ENCODE results near the gene COPS2.
"Not testable (repeated sequence)": the region's sequence is repeated elsewhere in the genome, so short reads cannot be mapped to it uniquely, and the experiment has no call there.

The COPS2 gene

DNA sequence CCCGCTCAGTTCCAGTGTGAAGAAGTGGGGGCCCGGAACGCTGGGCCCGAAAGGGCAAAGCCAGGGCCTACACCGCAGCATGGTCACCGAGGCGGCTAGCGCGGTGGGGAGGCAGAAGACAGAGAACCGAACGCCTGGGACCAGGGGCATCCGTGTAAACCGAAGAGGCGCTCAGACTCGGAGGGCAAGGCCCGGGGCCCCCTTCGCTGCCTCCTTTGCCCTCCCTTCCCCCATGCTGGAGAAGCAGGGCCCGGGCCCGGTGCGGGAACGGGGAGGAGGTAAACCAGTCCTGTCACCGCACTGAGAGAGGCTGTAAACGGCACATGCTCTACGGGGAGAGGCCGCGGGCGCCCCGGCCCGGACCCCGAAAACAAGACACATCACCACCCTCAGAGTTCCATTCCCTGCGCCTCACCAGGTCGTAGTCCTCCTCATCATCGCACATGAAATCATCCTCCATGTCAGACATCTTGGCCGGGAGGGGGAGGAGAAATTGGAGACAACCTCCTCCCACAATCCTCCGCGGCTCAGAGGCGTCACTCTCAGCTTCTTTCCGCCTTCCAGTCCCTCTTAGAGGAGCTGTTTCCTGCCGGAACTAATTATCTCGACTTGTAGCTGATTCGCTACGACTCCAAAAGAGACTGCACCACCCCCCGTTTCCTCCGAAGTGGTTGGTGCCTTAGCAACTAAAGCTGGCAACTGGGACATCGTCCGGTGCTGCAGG lies at the start of gene COPS2:
TSS of gene COPS2 (minus strand) at position 490 of the 724 bp plus-strand sequence. CDS start at position 469, 21 bp downstream.
- H3K4me3 Mint-ChIP-seq, result peak within 1 kb of the TSS; percentile 95
- peaks cover 17% of the 10 kb centered on the region for H3K36me3 Mint-ChIP-seq (ENCODE audit: insufficient read depth)
- H3K27ac Mint-ChIP-seq (ENCODE audit: low read depth), result peak within 1 kb of the TSS; percentile 93
- H3K27me3 Mint-ChIP-seq, result no peaks in the 10 kb centered on the region
- H3K9me3 Mint-ChIP-seq, result no peaks in the 10 kb centered on the region
- peak; percentile 89 to 95 for DNase-seq (ENCODE audit: low spot score in 2 of 2)
- ATAC-seq (replicated peaks; ENCODE audit: extremely low read depth, poor library complexity, severe bottlenecking), result peak; percentile 96
- H3K4me1 Mint-ChIP-seq, result peaks cover 50% of the 10 kb centered on the region

DNA sequence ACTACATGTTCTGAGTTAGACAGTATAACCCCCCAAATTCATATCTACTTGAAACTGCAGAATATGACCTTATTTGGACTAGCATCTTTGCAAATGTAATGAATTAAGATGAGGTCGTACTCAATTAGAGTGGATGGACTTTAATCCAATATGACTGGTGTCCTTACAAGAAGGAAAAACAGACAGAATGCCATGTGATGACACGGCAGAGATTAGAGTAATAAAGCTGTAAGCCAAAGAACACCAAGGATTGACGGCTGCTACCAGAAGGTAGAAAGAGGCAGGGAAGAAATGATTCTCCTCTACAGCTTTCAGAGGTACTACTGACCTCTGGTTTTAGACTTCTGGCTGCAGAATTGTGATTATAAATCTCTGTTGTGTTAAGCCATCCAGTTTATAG lies 44.9 kb upstream of the COPS2 start:
- DNase-seq (ENCODE audit: low spot score in 2 of 2) (no peak), ATAC-seq (replicated peaks; ENCODE audit: extremely low read depth, poor library complexity, severe bottlenecking) (no peak)
- H3K36me3 Mint-ChIP-seq (ENCODE audit: insufficient read depth), result peaks cover 14% of the 10 kb centered on the region
- no peak overlapping the region for H3K27ac Mint-ChIP-seq (ENCODE audit: low read depth)
- peaks cover 7% of the 10 kb centered on the region for H3K9me3 Mint-ChIP-seq
- H3K4me1 Mint-ChIP-seq, result peaks cover 30% of the 10 kb centered on the region
- no peak overlapping the region for H3K4me3 Mint-ChIP-seq
- no peaks in the 10 kb centered on the region for H3K27me3 Mint-ChIP-seq

DNA sequence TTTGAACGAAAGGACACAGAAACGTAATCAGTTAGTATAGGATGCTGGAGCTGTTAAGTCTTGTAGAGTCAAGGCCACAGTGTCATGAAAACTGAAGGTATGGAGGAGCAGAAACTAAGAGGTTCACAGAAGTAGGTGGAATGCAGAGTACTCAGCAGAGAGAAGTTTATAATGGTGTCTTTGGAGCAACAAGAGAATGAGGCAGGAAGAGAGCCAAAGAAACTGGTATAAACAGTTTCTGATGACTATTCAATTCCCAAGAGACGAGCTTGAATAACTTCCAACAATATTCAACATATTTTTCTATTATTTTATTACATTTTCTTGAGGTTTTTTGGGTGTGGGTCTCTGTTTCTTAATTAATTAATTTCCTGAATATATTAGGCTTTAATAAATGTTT lies 44.3 kb upstream of the COPS2 start:
- H3K9me3 Mint-ChIP-seq, result peaks cover 1% of the 10 kb centered on the region
- no peak overlapping the region for H3K4me3 Mint-ChIP-seq
- no peak overlapping the region for H3K27ac Mint-ChIP-seq (ENCODE audit: low read depth)
- DNase-seq (ENCODE audit: low spot score in 2 of 2) (no peak), ATAC-seq (replicated peaks; ENCODE audit: extremely low read depth, poor library complexity, severe bottlenecking) (no peak)
- peaks cover 12% of the 10 kb centered on the region for H3K36me3 Mint-ChIP-seq (ENCODE audit: insufficient read depth)
- no peaks in the 10 kb centered on the region for H3K27me3 Mint-ChIP-seq
- peaks cover 29% of the 10 kb centered on the region for H3K4me1 Mint-ChIP-seq

DNA sequence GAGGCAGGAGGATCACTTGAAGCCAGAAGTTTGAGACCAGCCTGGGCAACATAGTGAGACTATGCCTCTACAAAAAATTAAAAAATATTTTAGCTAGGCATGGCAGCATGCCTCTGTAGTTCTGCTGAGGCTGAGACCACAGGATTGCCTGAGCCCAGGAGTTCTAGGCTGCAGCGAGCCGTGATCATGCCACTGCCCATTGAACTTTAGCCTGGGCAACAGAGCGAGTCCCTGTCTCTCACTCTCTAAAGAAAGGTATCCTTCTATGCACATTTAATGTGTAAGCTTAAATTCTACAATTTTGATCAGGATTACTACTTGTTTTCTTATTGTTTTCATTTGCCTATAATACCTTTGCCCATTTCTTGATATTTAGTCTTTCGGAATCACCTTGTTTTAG lies 41.5 kb upstream of the COPS2 start:
- H3K9me3 Mint-ChIP-seq, result no peaks in the 10 kb centered on the region
- H3K27me3 Mint-ChIP-seq, result no peaks in the 10 kb centered on the region
- no peak overlapping the region for H3K27ac Mint-ChIP-seq (ENCODE audit: low read depth)
- peaks cover 23% of the 10 kb centered on the region for H3K4me1 Mint-ChIP-seq
- no peak for DNase-seq (ENCODE audit: low spot score in 2 of 2)
- H3K36me3 Mint-ChIP-seq (ENCODE audit: insufficient read depth), result peaks cover 8% of the 10 kb centered on the region
- no peak for ATAC-seq (replicated peaks; ENCODE audit: extremely low read depth, poor library complexity, severe bottlenecking)
- no peak overlapping the region for H3K4me3 Mint-ChIP-seq

DNA sequence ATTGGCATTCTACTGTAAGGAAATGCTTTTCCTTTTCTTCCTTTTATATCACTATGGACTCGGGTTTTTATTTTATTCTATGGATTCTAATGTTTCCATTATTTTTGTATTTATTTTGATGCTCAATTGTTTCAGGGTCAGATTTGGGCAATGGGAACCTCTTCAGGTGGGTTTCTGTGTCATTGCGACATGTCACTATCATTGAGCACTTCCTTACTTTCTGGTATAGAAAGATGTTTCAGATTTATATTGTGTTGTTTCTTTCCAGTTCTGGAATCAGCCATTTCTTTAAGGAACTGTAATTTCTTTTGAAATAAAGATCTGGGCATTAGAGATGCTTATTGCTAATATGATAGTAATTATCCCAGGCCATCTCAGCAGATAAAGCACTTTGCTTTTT lies 36.5 kb upstream of the COPS2 start:
- H3K27me3 Mint-ChIP-seq, result no peaks in the 10 kb centered on the region
- peaks cover 37% of the 10 kb centered on the region for H3K4me1 Mint-ChIP-seq
- peaks cover 2% of the 10 kb centered on the region for H3K36me3 Mint-ChIP-seq (ENCODE audit: insufficient read depth)
- H3K9me3 Mint-ChIP-seq, result no peaks in the 10 kb centered on the region
- H3K4me3 Mint-ChIP-seq, result no peak overlapping the region
- DNase-seq (ENCODE audit: low spot score in 2 of 2) (no peak), ATAC-seq (replicated peaks; ENCODE audit: extremely low read depth, poor library complexity, severe bottlenecking) (no peak)
- peak overlapping the region; percentile 41 for H3K27ac Mint-ChIP-seq (ENCODE audit: low read depth)

DNA sequence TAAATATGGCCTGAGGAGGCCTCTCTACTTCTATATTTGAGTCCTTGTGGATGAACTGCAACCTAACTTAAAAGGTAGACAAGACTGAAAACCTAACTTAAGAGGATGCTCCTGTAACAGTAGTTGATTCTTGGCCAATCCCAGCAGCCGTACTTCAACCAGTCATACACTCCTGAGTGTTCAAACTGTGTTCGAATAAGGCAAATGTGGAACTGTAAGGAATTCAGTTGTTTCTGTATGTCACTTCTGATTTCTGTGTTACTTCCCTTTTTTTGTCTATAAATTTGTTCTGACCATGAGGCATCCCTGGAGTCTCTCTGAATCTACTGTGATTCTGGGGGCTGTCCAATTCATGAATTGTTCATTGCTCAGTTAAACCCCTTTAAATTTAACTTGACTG lies 35.2 kb upstream of the COPS2 start:
- H3K27me3 Mint-ChIP-seq, result no peaks in the 10 kb centered on the region
- H3K4me3 Mint-ChIP-seq, result no peak overlapping the region
- H3K36me3 Mint-ChIP-seq (ENCODE audit: insufficient read depth), result peaks cover 2% of the 10 kb centered on the region
- peaks cover 39% of the 10 kb centered on the region for H3K4me1 Mint-ChIP-seq
- ATAC-seq (replicated peaks; ENCODE audit: extremely low read depth, poor library complexity, severe bottlenecking) (no peak), DNase-seq (ENCODE audit: low spot score in 2 of 2) (no peak)
- no peak overlapping the region for H3K27ac Mint-ChIP-seq (ENCODE audit: low read depth)
- no peaks in the 10 kb centered on the region for H3K9me3 Mint-ChIP-seq

DNA sequence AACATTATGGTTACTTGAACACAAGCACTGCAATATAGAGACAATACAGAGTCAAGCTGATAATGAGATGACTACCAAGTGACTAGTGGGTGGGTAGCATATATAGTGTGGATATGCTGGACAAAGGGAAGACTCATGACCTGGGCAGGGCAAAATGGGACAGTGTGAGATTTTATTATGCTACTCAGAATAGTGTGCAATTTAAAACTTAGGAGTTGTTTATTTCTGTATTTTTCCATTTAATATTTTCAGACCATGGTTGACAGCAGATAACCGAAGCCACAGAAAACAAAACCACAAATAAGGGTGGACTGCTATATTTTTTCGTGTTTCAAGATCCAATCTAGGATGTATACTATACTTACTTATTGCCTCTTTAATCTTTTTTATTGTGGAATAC lies 34.2 kb upstream of the COPS2 start:
- Mint-ChIP-seq H3K27me3 (no peaks in the 10 kb centered on the region), H3K36me3 (ENCODE audit: insufficient read depth) (no peaks in the 10 kb centered on the region), H3K27ac (ENCODE audit: low read depth) (no peak overlapping the region), H3K4me1 (peaks cover 45% of the 10 kb centered on the region), H3K9me3 (no peaks in the 10 kb centered on the region), H3K4me3 (no peak overlapping the region)
- DNase-seq (ENCODE audit: low spot score in 2 of 2) (no peak), ATAC-seq (replicated peaks; ENCODE audit: extremely low read depth, poor library complexity, severe bottlenecking) (no peak)

DNA sequence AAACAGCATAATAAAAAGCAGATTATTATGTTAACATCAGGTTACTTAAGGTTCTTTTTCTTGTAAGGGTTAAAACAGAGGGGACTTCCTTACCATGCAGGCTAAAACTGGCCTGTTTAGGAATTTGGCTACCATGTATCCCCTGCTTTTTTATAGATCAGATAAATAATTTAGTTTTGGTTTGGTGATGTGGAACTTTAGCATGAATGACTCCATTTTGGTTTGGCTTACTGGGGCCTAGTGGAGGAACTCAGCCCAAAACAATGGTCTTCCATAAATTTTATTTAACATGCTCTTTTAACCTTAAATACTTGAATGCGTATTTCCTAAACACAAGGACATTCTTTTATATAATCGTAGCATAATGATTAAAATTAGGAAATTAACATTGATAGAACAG lies 33.5 kb upstream of the COPS2 start:
- H3K27me3 Mint-ChIP-seq, result no peaks in the 10 kb centered on the region
- peaks cover 2% of the 10 kb centered on the region for H3K36me3 Mint-ChIP-seq (ENCODE audit: insufficient read depth)
- no peaks in the 10 kb centered on the region for H3K9me3 Mint-ChIP-seq
- no peak overlapping the region for H3K4me3 Mint-ChIP-seq
- no peak for ATAC-seq (replicated peaks; ENCODE audit: extremely low read depth, poor library complexity, severe bottlenecking)
- H3K4me1 Mint-ChIP-seq, result peaks cover 52% of the 10 kb centered on the region
- DNase-seq (ENCODE audit: low spot score in 2 of 2), result no peak
- no peak overlapping the region for H3K27ac Mint-ChIP-seq (ENCODE audit: low read depth)

DNA sequence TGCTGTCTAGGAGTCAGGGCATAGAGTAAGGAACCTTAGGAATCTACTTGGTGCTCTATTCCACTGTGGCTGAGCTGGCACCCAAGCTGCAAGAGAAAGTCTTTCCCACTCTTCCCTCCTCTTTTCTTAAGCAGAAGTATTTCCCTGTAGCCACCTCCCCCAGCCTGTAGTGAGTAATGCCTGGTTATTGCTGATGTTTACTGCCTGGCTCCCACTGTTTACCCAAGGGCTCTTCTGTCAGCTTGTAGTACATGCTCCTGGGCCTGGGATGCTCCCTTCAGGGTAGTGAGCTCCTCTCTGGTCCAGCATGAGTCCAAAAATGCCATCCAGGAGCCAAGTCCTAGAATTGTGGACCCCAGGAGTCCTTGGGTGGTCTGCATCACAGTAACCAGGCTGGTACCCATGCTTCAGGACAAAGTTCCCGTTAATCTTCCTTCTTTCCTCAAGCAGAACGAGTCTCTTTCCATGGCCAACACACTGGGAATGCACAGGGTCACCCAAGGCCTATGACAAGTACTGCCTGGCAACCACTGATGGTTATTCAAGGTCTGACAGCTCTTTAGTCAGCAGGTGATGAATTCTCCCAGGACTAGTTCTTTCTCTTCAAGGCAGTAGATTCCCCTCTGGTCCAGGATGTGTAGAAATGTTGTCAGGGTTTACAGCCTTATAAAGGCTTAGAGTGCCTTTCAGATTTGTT lies 32.3 kb upstream of the COPS2 start:
- ATAC-seq (replicated peaks; ENCODE audit: extremely low read depth, poor library complexity, severe bottlenecking), result no peak
- Mint-ChIP-seq H3K27me3 (no peaks in the 10 kb centered on the region), H3K27ac (ENCODE audit: low read depth) (no peak overlapping the region), H3K4me3 (no peak overlapping the region), H3K4me1 (peaks cover 54% of the 10 kb centered on the region), H3K36me3 (ENCODE audit: insufficient read depth) (peaks cover 2% of the 10 kb centered on the region), H3K9me3 (no peaks in the 10 kb centered on the region)
- DNase-seq (ENCODE audit: low spot score in 2 of 2), result no peak

DNA sequence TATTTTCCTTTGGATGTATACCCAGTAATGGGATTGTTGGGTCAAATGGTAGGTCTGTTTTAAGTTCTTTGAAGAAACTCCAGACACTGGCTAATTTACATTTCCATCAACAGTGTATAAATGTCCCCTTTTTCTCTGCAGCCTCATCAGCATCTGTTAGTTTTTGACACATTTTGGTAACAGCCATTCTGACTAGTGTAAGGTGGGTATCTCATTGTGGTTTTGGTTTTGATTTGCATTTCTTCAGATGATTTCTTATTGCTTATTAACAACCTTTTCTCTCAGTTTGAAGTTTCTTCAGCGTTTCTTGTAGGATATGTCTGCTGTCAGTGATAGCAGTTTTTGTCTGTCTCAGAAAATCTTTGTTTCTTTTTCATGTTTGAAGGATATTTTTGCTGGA lies 30.1 kb upstream of the COPS2 start:
- Mint-ChIP-seq H3K9me3 (no peaks in the 10 kb centered on the region), H3K36me3 (ENCODE audit: insufficient read depth) (peaks cover 2% of the 10 kb centered on the region), H3K27ac (ENCODE audit: low read depth) (peak overlapping the region; percentile 84), H3K4me3 (no peak overlapping the region), H3K27me3 (no peaks in the 10 kb centered on the region), H3K4me1 (peaks cover 48% of the 10 kb centered on the region)
- ATAC-seq (replicated peaks; ENCODE audit: extremely low read depth, poor library complexity, severe bottlenecking) (no peak), DNase-seq (ENCODE audit: low spot score in 2 of 2) (no peak)

DNA sequence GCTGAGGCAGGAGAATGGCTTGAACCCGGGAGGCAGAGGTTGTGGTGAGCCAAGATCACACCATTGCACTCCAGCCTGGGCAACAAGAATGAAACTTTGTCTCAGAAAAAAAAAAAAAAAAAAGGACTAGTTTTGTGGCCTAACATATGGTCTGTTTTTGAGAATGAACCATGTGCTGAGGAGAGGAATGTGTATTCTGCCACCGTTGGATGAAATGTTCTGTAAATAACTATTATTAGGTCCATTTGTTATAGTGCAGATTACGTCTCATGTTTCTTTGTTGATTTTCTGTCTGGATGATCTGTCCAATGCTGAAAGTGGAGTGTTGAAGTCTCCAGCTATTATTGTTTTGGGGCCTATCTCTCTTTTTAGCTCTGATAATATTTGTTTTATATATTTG lies 28.3 kb upstream of the COPS2 start:
- H3K4me1 Mint-ChIP-seq, result peaks cover 51% of the 10 kb centered on the region
- DNase-seq (ENCODE audit: low spot score in 2 of 2); ATAC-seq (replicated peaks; ENCODE audit: extremely low read depth, poor library complexity, severe bottlenecking); H3K9me3 Mint-ChIP-seq; H3K27ac Mint-ChIP-seq (ENCODE audit: low read depth); H3K36me3 Mint-ChIP-seq (ENCODE audit: insufficient read depth); H3K27me3 Mint-ChIP-seq; H3K4me3 Mint-ChIP-seq: not testable (repeated sequence)

DNA sequence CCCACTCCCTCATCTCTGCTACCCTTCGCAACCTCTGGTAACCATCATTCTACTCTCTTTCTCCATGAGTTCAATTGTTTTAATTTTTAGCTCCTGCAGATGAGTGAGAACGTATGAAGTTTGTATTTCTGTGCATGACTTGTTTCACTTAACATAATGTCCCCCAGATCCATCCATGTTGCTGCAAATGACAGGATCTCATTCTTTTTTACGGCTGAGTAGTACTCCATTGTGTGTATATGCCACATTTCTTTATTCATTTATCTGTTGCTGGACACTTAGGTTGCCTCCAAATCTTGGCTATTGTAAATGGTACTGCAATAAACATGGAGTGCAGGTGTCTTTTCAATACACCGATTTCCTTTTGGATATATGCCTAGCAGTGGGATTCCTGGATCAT lies 26.7 kb upstream of the COPS2 start:
- Mint-ChIP-seq H3K27me3 (no peaks in the 10 kb centered on the region), H3K9me3 (no peaks in the 10 kb centered on the region)
- no peak for ATAC-seq (replicated peaks; ENCODE audit: extremely low read depth, poor library complexity, severe bottlenecking)

More for the DNA sequence above, 26.7 kb upstream of the COPS2 start:
- Mint-ChIP-seq H3K4me1 (peaks cover 36% of the 10 kb centered on the region), H3K36me3 (ENCODE audit: insufficient read depth) (peaks cover 2% of the 10 kb centered on the region), H3K27ac (ENCODE audit: low read depth) (no peak overlapping the region), H3K4me3 (no peak overlapping the region)
- no peak for DNase-seq (ENCODE audit: low spot score in 2 of 2)

Measured in central memory CD8-positive, alpha-beta T cell (primary cell).